Activated CD8-positive, alpha-beta T cell treated with anti-CD3 and anti-CD28 coated beads for 36 hours (primary cell): Measurements from ENCODE around the gene FAM219A. TPM values are rescaled to one million over a fixed set of nuclear protein-coding genes. Genes with fewer than 3 reads are reported as not detected.

Experiments
- ATAC-seq: fragments of 200-7000 bp; cut with Tn5 transposase; one replicate; pipeline ENCODE4 v1.10.0; 2021; ENCODE audit warnings: mild to moderate bottlenecking, moderate library complexity
- CTCF ChIA-PET: fragments of 350-600 bp; sonication (Branson Sonifier 250); formaldehyde crosslinking; loops from one replicate; lab custom pipeline; 2021; ENCODE audit warnings: antibody characterized with exemption; lab: Charles Lee
- POLR2A ChIA-PET: fragments of 350-600 bp; sonication (Branson Sonifier 250); formaldehyde crosslinking; loops from one replicate; lab custom pipeline; 2021; ENCODE audit warnings: antibody characterized with exemption; lab: Charles Lee
- DNase-seq: peaks from one replicate; pipeline ENCODE4 v3.0.0-alpha.2; 2020
- H3K27ac Mint-ChIP-seq: one replicate; pipeline ENCODE4 v1.8.0; 2021; ENCODE audit warnings: mild to moderate bottlenecking, mixed read lengths
- H3K27me3 Mint-ChIP-seq: one replicate; pipeline ENCODE4 v1.8.0; 2021; ENCODE audit warnings: mixed read lengths
- H3K36me3 Mint-ChIP-seq: one replicate; pipeline ENCODE4 v1.8.0; 2021; ENCODE audit warnings: low read depth, mixed read lengths
- H3K4me1 Mint-ChIP-seq: one replicate; pipeline ENCODE4 v1.8.0; 2021; ENCODE audit warnings: low read depth, mixed read lengths
- H3K4me3 Mint-ChIP-seq: one replicate; pipeline ENCODE4 v1.8.0; 2021; ENCODE audit warnings: mild to moderate bottlenecking, moderate library complexity, mixed read lengths
- H3K9me3 Mint-ChIP-seq: one replicate; pipeline ENCODE4 v1.8.0; 2021; ENCODE audit warnings: mixed read lengths
- intact Hi-C: fragments of 100-400 bp; cut with micrococcal nuclease; formaldehyde crosslinking; loops from one replicate; pipeline ENCODE4 v1.10.0; 2022
- total RNA-seq, 2 experiments: library from RNA; stranded (reverse); gene quantifications; one replicate each; pipeline ENCODE4 v1.2.3, GENCODE V29; 2021
- TF ChIP-seq, protein P1 (sequence below): fragments of 200-600 bp; IDR thresholded peaks from one replicate; pipeline ENCODE4 v1.8.0; 2022; ENCODE audit warnings: antibody characterized with exemption, mild to moderate bottlenecking

Gene FAM219A
- total RNA-seq, 2 experiments from 2014 or later, result 8.2 to 9.2 TPM

DNA sequence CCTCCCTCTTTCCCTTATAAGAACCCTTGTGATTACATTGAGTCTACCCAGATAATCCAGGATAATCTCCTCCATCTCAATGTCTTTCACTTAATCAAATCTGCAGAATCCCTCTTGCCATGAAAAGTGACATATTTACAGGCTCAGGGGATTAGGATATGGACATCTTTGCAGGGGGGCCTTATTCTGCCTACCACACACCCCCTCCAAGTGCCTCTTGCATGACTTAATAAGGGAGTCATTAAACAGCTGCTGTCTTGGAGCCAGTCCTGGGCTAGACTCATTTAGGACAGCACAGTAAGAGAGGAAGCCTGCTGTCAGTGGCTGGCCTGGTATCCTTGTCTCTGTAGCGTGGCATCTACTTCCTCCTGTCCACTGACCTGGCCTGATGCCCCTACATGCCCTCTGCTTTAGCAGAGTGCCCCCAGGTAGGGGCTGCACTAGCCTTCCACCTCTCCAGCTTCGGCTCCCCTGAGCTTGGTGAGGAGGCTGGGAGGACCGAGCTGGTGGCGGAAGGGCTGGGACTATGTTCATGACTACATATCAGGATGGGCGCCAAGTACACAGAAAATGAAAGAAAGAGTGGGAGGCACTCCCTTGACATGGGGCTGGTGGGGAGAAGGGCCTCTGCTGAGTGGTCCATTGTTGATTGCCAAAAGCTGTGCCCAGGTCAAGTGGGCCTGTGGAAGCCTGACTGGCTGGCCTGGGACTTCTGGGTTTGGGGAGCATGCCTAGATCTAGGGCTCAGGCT, 47.2 kb upstream of the FAM219A start:
- Mint-ChIP-seq H3K4me1 (no peaks in the 10 kb centered on the region), H3K36me3 (no peaks in the 10 kb centered on the region), H3K4me3 (no peak overlapping the region), H3K27ac (no peak overlapping the region), H3K9me3 (no peaks in the 10 kb centered on the region), H3K27me3 (peaks cover 4% of the 10 kb centered on the region)
- no peak for ATAC-seq
- CTCF ChIA-PET, result interaction anchor here (1.8 to 7.2 kb wide), 3 partner anchors 68 to 102 kb away, joined by 7 to 74 read pairs (median 19); no protein-coding TSS in a partner anchor
- TF ChIP-seq, protein P1, sequence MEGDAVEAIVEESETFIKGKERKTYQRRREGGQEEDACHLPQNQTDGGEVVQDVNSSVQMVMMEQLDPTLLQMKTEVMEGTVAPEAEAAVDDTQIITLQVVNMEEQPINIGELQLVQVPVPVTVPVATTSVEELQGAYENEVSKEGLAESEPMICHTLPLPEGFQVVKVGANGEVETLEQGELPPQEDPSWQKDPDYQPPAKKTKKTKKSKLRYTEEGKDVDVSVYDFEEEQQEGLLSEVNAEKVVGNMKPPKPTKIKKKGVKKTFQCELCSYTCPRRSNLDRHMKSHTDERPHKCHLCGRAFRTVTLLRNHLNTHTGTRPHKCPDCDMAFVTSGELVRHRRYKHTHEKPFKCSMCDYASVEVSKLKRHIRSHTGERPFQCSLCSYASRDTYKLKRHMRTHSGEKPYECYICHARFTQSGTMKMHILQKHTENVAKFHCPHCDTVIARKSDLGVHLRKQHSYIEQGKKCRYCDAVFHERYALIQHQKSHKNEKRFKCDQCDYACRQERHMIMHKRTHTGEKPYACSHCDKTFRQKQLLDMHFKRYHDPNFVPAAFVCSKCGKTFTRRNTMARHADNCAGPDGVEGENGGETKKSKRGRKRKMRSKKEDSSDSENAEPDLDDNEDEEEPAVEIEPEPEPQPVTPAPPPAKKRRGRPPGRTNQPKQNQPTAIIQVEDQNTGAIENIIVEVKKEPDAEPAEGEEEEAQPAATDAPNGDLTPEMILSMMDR, result no peak
- POLR2A ChIA-PET, result interaction anchor here (1.2 kb wide), 1 partner anchor 50 kb away, joined by 3 read pairs; no protein-coding TSS in a partner anchor
- DNase-seq, result no peak
- intact Hi-C loops, result no loop called here

GRCh38 chr9:34503406-34503805, 45.0 kb upstream of the FAM219A start:
- DNase-seq, result no peak
- ChIA-PET CTCF (interaction anchor here (1.5 to 10.3 kb wide), 3 partner anchors 39 to 99 kb away, joined by 3 to 90 read pairs (median 74); no protein-coding TSS in a partner anchor), POLR2A (no interaction called here)

GRCh38 chr9:34502891-34503290, 44.5 kb upstream of the FAM219A start:
- no peak for ATAC-seq
- peaks cover 3% of the 10 kb centered on the region for H3K4me1 Mint-ChIP-seq
- no peaks in the 10 kb centered on the region for H3K9me3 Mint-ChIP-seq
- TF ChIP-seq, protein P1, result no peak
- H3K27me3 Mint-ChIP-seq, result peaks cover 4% of the 10 kb centered on the region
- ChIA-PET POLR2A (no interaction called here), CTCF (interaction anchor here (7.2 to 10.3 kb wide), 2 partner anchors 65 to 99 kb away, joined by 74 to 90 read pairs; no protein-coding TSS in a partner anchor)
- H3K4me3 Mint-ChIP-seq, result no peak overlapping the region
- H3K27ac Mint-ChIP-seq, result no peak overlapping the region
- intact Hi-C loops, result no loop called here
- no peaks in the 10 kb centered on the region for H3K36me3 Mint-ChIP-seq
- no peak for DNase-seq

More at GRCh38 chr9:34503406-34503805, 45.0 kb upstream of the FAM219A start:
- H3K27ac Mint-ChIP-seq, result no peak overlapping the region
- H3K4me1 Mint-ChIP-seq, result peaks cover 3% of the 10 kb centered on the region
- intact Hi-C loops, result no loop called here
- ATAC-seq, result no peak
- peaks cover 4% of the 10 kb centered on the region for H3K27me3 Mint-ChIP-seq
- TF ChIP-seq, protein P1, result no peak
- no peaks in the 10 kb centered on the region for H3K36me3 Mint-ChIP-seq
- H3K9me3 Mint-ChIP-seq, result no peaks in the 10 kb centered on the region
- no peak overlapping the region for H3K4me3 Mint-ChIP-seq

DNA sequence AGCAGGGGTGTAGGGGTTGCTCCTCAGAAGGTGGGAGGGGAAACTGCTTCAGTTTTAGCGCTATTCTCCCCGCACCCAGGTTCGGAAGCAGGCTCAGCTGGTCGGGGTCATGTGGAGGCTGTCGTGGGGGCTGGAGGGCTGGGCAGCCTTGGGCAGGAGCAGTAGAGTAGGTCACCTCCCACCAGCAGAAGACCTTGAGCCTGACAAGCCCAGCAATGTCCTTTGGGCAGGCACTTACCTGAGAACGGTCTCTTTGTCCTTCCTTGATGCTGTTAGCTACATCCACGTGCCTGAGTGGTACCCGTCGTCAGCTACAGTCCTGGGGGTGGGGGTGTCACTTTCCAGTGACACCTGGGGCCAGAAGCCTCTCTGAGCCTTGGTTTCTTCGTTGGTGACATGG, 44.1 kb upstream of the FAM219A start:
- ChIA-PET POLR2A (no interaction called here), CTCF (interaction anchor here (1.3 to 10.3 kb wide), 6 partner anchors 45 to 98 kb away, joined by 5 to 90 read pairs (median 18); no protein-coding TSS in a partner anchor)
- no peak overlapping the region for H3K27ac Mint-ChIP-seq

More for the DNA sequence above, 44.1 kb upstream of the FAM219A start:
- no peaks in the 10 kb centered on the region for H3K36me3 Mint-ChIP-seq
- H3K27me3 Mint-ChIP-seq, result peaks cover 5% of the 10 kb centered on the region
- DNase-seq (no peak), ATAC-seq (no peak)
- TF ChIP-seq, protein P1, result no peak
- peaks cover 3% of the 10 kb centered on the region for H3K4me1 Mint-ChIP-seq
- intact Hi-C loops, result no loop called here
- no peaks in the 10 kb centered on the region for H3K9me3 Mint-ChIP-seq
- no peak overlapping the region for H3K4me3 Mint-ChIP-seq
